GM18909 (cell line): ENCODE results near the gene GSTA5.
"Not testable (repeated sequence)": the region's sequence is repeated elsewhere in the genome, so short reads cannot be mapped to it uniquely, and the experiment has no call there.

Source experiments
- ATAC-seq: cut with Tn5 transposase; IDR thresholded peaks from one replicate; pipeline ENCODE4 v1.9.1; 2021; ENCODE audit warnings: mild to moderate bottlenecking; ENCODE audit not compliant: unreplicated experiment, poor library complexity

Gene GSTA5

DNA sequence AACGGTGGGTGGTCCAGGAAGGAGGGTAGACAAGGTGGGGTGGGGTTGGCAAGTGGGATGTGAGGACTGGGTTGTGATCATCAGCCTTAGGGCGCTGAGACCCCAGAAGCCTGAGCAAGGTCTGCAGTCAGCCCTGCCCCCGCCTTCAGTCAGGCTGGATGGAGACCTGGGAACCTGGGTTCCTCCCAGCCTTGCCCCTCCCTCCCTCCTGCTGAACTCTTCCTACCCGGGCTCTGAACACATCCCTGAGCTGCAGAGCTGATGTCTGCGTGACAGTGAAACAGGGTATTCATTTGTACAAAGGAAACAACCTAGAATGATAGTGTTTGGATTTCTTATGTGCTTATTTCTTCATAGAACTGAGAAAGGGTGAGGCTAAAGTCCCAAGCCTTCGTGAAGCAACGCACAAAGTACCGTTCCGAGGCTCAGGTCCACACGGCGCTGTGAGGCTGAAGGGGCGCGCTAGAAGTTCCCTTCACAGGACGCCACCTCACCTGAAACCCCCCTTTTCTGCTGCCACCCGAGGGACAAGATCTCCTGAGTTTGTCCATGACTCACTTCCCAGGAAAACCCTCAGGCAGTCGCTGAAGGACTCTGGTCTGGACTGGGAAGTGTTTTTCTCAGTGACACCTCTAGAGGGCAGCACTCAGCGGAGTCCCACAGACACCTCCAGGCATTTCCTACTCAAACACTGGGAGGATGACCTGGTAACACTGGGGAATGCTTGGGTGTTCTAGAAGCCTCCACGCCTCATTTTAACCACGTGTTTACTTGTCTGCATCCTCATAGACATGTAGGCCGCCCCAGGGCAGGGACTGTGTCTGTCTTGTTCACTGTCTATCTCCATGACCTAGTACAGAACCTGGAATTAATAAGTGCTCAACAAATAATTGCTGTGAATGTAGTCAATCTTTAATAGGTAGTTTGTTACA lies 1.2 kb downstream of the GSTA5 start:
- ATAC-seq, result peak; percentile 73

DNA sequence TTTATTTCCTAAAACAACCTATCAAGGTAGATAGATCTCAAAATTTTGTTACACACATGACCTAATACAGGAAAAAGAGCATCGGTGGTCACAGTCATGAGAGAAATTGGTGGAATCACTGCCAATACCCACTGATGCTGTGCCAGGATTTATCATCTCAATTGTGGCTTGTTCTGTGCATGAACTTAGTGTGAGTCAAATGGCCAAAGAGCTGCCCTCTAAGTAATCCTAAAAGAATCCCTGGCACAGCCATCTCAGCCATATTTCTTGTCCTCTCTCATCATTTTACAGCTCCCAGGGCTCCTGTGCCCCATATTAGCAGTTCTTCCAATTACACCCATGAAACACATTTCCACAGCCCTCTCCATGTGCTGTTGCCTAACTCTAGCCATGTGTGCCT lies 6.1 kb downstream of the GSTA5 start:
- ATAC-seq, result no peak

DNA sequence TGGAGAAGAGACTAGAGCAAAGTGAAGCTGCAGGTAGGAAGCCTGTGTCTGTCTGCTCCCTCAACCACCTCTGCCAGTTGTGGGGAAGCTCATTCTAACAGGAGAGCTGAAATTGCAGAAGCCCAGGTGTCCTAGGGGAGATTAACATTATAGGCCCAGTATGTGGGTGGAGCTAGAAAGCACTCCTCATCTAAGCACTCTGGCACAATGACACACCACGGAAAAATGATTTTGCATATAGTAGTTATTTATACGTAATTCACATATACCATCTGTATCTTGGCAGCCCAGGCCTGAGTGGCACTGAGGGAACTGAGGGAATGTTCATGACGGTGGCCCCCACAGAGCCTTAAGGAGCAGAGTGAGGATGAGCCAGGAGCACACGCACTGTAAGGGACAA lies 9.7 kb downstream of the GSTA5 start:
- ATAC-seq, result not testable (repeated sequence)

DNA sequence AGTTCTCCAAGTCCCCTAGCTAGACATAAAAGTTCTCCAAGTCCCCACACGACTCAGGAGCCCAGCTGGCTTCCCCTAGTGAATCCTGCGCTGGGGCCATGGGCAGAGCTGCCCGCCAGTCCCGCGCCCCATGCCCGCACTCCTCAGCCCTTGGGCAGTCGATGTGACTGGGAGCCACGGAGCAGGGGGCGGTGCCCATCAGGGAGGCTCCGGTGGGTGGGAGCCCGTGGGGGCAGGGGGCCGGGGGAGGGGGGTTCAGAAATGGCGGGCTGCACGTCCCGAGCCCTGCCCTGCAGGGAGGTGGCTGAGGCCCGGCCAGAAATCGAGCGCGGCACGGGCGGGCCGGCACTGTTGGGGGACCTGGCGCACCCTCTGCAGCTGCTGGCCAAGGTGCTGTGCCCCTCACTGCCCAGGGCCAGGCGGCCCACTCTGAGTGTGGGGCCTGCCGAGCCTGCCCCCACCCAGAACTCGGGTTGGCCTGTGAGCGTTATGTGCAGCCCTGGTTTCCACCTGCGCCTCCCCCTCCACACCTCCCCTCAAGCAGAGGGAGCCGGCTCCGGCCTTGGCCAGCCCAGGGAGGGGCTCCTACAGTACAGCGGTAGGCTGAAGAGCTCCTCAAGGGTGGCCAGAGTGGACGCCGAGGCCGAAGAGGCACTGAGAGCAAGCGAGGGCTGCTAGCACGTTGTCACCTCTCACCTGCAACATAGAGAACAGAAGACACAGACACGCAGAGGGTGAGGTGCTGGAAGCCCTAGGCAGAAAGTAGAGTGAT lies 11.4 kb downstream of the GSTA5 start:
- ATAC-seq, result no peak

DNA sequence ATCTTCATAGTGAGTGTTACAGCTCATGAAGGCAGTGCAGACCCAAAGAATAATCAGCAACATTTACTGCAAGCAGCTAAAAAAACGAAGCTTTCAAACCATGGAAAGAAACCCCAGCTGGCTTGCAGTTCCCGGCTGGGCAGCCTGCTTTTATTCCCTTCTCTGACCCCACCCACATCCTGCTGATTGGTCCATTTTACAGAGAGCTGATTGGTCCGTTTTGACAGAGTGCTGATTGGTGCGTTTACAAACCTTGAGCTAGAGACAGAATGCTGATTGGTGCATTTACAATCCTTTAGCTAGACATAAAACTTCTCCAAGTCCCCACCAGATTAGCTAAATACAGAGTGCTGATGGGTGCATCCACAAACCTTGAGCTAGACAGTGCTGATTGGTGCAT lies 12.0 kb downstream of the GSTA5 start:
- ATAC-seq, result not testable (repeated sequence)

DNA sequence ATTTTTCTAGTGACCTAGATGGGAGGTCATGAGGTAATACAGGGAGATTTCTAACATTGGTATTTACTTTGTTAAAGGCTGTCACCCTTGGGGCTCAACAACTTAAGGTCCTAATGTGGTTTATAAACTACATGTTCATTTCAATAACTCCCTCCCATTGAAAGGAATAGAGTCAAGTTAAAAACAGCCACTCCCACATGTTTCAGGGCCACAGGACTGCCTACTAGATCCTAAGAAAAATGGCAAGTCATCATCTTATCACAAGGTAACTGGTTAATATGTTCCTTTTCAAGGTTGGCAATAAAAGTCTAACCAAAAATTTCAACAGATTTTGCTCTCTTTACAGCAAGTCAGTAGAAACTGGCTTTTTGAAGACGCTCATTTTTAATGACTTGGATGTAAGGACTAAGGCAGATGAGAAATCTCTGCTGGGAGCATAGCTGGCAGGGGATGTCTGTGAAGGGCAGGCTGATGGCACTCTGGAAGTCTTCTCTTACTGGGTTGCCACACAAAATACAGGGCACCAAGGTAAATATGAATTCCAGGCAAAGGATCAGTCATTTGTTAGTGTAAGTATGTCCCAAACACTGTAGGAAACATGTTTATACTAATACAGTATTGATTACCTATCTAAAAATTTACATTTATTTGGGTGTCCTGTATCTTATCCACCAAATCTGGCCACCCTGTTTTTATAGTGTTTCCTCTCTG lies 13.4 kb downstream of the GSTA5 start:
- not testable (repeated sequence) for ATAC-seq

DNA sequence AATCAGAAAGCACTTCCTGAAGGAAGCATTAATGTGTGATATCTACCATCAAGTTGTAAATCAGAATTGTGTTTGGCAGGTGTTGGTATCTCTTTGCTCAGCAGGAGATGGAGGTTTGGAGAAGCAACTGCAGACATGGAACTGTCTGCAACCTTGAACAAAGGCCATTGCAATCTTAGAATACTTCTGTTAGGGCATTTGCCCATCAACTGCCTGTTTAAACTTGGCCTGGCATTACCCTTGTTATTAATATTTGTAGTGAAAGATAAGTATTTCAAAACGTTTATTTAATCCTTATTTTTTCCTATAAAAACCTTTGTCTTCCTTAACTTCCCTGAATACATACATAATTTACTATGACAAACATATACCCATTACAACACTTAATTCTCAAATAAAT lies 14.1 kb downstream of the GSTA5 start:
- ATAC-seq, result no peak

DNA sequence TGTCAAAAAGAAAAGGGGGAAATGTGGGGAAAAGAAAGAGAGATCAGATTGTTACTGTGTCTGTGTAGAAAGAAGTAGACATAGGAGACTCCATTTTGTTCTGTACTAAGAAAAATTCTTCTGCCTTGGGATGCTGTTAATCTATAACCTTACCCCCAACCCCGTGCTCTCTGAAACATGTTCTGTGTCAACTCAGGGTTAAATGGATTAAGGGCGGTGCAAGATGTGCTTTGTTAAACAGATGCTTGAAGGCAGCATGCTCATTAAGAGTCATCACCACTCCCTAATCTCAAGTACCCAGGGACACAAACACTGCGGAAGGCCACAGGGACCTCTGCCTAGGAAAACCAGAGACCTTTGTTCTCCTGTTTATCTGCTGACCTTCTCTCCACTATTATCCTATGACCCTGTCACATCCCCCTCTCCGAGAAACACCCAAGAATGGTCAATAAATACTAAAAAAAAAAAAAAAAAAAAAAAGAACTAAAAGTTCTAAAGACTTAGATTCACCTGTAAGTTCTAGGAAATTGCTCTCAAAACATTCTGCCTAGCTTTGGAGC lies 14.6 kb downstream of the GSTA5 start:
- not testable (repeated sequence) for ATAC-seq

DNA sequence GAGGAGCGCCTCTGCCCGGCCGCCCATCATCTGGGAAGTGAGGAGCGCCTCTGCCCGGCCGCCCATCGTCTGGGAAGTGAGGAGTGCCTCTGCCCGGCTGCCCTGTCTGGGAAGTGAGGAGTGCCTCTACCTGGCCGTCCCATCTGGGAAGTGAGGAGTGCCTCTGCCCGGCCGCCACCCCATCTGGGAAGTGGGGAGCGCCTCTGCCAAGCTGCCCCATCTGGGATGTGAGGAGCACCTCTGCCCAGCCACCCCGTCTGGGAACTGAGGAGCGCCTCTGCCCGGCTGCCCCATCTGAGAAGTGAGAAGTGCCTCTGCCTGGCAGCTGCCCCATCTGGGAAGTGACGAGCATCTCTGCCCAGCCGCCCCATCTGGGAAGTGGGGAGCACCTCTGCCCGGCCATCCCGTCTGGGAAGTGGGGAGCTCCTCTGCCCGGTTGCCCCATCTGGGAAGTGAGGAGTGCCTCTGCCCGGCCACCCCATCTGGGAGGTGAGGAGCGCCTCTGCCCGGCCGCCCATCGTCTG lies 15.3 kb downstream of the GSTA5 start:
- ATAC-seq, result not testable (repeated sequence)

DNA sequence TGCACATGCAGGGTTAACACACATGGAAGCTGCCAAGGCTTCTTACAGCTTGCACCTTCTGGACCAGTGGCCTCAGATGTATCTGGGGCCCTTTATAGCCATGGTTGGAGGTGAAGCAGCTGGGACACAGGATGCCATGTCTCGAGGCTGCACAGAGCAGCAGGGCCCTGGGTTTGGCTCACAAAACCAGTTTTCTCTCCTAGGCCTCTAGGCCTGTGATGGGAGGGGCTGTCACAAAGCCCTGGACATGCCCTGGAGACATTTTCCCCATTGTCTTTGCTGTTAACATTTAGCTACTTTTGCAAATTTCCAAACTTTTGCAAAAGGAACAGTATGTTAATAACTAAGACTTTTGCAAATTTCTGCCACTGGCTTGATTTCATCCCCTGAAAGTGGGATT lies 18.8 kb downstream of the GSTA5 start:
- ATAC-seq, result no peak

DNA sequence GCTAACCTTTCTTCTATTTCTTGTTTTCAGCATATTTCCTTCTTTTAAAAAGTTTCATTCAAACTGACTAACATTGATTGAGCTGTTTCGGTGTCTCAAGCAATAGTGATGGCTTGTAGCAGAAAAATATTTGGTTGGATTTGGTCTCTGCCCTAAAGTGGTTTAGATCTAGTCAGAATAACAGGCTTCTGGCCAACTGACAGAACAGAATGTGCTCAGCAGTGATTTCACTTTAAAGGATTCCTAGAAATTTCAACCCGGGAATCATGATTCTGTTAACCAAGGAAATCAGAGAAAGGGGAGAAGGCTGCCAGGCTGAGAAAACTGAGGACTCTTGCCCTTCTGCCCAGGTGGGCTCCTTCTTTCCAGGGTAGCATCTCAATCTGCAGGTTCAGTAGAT lies 20.4 kb downstream of the GSTA5 start:
- ATAC-seq, result no peak

DNA sequence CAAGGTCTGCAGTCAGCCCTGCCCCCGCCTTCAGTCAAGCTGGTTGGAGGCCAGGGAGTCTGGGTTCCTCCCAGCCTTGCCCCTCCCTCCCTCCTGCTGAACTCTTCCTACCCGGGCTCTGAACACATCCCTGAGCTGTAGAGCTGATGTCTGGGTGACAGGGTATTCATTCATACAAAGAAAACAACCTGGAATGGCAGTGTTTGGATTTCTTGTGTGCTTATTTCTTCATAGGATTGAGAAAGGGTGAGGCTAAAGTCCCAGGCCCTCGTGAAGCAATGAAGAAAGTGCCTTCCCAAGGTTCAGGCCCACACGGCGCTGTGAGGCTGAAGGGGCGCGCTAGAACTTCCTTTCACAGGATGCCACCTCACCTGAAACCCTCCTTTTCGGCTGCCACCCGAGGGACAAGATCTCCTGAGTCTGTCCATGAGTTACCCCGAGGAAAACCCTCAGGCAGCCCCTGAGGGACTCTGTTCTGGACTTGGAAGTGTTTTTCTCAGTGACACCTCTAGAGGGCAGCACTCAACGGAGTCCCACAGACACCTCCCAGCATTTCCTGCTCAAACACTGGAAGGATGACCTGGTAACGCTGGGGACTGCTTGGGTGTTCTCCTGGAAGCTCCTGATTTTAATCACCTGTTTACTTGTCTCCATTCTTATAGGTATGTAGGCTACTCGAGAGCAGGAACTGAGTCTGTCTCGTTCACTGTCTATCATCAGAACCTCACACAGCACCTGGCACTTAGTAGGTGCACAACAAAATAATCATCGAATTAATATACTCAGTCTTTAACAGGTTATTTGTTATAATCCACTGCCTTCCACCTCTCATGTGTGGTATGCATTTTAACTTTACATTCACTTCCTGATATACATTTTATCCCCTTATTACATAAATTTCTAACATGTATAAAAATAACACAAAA lies 25.2 kb downstream of the GSTA5 start:
- peak; percentile 81 for ATAC-seq

DNA sequence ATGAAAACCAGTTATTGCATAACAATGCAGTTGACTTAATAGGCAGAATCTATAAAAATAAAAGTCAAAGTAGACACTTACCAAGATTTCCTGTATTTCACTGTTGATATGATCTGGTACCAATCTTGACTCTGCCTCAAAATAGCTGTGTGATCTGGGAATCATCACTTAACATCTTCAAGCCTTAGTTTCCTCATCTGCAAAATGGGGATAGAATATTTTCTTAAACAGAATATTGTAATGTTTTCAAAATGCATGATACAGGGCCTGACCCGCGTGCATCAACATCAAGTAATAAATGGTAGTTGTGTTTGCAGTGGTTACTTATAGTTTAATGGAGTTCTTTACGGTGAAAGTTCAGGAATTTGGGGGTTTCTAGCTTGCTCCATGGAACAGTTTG lies 26.1 kb downstream of the GSTA5 start:
- not testable (repeated sequence) for ATAC-seq

DNA sequence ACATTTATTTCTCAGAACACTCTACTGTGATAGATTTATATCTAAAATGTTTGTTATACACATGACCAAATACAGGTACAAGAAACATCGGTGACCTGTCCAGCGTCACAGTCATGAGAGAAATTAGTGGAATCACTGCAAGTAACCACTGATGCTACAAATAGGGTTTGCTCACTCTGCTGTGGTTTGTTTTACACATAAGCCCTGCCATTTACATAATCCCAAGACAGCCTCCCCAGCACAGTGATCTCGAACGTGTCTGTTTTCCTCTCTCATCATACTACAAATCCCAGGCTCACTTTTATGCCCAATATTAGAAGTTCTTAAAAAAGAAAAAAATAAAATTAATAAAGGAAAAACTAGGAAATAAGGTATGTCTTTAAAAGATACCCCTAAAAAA lies 30.8 kb downstream of the GSTA5 start:
- ATAC-seq, result not testable (repeated sequence)

DNA sequence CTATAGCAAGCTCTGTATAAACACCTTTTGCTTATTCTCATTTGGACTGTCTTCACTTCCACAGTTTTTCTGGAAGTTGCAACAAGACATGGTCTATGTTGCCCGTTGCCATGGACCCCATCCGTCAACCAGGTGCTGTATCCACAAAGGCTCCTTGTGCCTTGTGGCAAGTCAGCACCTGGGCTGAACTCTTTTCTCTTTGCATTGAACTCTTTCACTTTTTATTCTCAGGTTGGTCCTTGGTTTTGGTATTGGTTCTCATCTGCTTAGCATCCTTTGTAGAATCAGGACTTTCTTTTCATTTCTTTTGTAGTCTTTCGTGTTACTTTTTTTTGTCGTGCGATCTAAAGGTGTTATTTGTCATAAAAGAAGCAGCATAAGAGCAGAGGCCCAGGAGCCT lies 32.0 kb downstream of the GSTA5 start:
- ATAC-seq, result no peak

DNA sequence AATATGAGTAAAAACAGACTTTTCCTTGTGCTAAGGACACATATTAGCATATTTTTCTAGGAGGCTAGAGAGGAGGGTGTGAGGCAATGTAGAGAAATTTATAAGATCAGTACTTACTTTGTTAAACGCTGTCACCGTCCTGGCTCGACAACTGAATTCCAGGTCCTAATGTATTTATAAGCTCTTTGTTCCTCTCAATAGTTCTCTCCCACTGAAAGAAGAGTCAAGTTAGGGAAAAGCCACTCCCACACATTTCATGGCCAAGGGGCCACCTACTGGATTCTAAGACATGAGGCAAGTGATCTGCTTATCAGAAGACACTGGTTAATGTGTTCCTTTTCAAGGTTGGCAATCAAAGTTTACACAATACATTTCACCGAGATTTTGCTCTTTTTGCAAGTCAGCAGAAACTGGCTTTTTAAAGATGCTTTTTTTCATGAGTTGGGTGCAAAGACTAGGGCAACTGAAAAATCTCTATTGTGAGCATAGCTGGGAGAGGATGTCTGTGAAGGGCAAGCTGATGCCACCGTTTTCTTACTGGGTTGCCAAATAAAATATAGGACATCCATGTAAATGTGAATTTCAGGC lies 36.9 kb downstream of the GSTA5 start, which contains the start of gene GSTA1:
TSS of gene GSTA1 (minus strand) at position 149 of the 588 bp plus-strand sequence. CDS start 4,549 bp downstream, outside the sequence.
- ATAC-seq, result not testable (repeated sequence)

DNA sequence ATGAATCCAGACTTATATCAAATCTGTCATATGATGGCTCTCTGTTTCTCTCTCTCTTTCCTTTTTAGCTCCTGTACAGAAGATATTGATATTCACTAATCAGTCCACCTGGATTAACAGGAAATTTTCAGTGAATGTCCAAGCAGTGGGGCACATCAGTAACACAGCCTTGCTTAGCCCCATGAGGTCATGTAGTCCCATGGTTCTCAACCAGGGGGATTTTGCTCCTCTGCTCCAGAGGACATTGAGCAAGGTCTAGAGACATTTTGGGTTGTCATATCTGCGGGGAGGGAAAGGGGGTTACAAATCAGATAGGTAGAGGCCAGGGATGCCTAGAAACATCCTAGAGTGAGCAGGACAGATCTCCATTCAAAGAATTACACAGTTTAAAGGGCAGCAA lies 37.8 kb downstream of the GSTA5 start:
- no peak for ATAC-seq

DNA sequence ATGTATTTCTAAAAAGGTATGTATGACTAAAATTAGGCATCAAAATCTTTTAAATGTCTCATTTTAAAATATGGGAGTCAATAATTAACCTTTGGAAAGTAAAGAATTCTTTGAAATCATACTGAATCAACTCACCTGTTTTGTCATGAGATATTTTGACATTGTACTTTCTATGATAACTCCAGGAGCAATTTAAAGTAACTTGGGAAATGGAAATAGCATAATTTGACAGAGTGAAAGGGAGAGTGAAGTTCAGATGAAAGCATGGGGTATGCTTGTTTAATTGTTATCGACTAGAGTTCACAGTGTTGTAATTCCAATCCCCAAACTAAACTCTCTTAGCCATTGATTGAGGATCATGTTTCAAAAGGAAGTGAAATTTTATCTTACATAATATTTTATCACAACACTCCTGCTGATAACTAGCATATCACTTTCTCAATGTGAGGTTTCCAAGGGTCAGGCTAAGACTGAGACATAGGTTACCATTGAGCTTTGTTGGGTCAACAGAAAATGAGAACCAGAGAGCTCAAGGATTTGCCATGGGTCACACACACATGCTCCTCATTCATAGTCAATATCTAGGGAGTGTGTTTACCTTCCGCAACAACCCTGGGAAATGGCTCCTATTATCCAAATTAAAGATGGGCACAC lies 39.3 kb downstream of the GSTA5 start:
- no peak for ATAC-seq
